T47D (cell line): ENCODE results near the gene CRACR2B.

Source experiments
- DNase-seq, 2 experiments: peaks; one replicate each; pipeline versions ENCODE4 v3.0.0 to v3.0.0-alpha.2; 2011 to 2012; ENCODE audit warnings: low read depth in 1 of 2, low spot score in 1 of 2
- JUND ChIP-seq: IDR thresholded peaks from 2 replicates; pipeline ENCODE4 v1.6.1; 2012; ENCODE audit warnings: low read depth
- in situ Hi-C: cut with HindIII; loops from 2 replicates; pipeline ENCODE4 v1.10.0; 2016; ENCODE audit warnings: low sequenced_read_pairs, low pct_unique_long_range_greater_than_20kb

The CRACR2B gene

GRCh38 chr11:828506-829175 is 922 bp downstream of the CRACR2B start:
- DNase-seq = no peak
- no peak for TF ChIP-seq JUND
- in situ Hi-C loops = no loop called here

- TF ChIP-seq JUND = no peak
- peak in 1 of 2 experiments; percentile 69 for DNase-seq
- in situ Hi-C loops = no loop called here
Observed at GRCh38 chr11:829176-829846, 1.6 kb downstream of the CRACR2B start.

GRCh38 chr11:829847-830294 is 2.2 kb downstream of the CRACR2B start:
- TF ChIP-seq JUND = no peak
- DNase-seq = no peak
- in situ Hi-C loops = no loop called here

GRCh38 chr11:830295-831117 is 2.8 kb downstream of the CRACR2B start:
- peak; percentile 68 to 87 for DNase-seq

GRCh38 chr11:831118-831864 is 3.6 kb downstream of the CRACR2B start:
- in situ Hi-C loops = no loop called here
- no peak for TF ChIP-seq JUND
- DNase-seq = no peak

More at GRCh38 chr11:830295-831117, 2.8 kb downstream of the CRACR2B start:
- in situ Hi-C loops = no loop called here
- no peak for TF ChIP-seq JUND

GRCh38 chr11:831961-832528 is 4.3 kb downstream of the CRACR2B start:
- no peak for DNase-seq
- no peak for TF ChIP-seq JUND
- in situ Hi-C loops = no loop called here

- peak; percentile 26 to 69 for DNase-seq
- TF ChIP-seq JUND = no peak
- in situ Hi-C loops = no loop called here
Observed at GRCh38 chr11:832529-833113, 4.9 kb downstream of the CRACR2B start, which contains the start of gene CD151. CD151 (plus strand) TSS chr11:832952; CDS start chr11:836070, 3,118 bp downstream.

GRCh38 chr11:833114-833791 is 5.5 kb downstream of the CRACR2B start:
- in situ Hi-C loops = no loop called here
- no peak for TF ChIP-seq JUND
- DNase-seq = no peak

GRCh38 chr11:833849-834311 is 6.2 kb downstream of the CRACR2B start:
- no peak for DNase-seq
- in situ Hi-C loops = no loop called here
- TF ChIP-seq JUND = no peak

GRCh38 chr11:834371-835316 is 6.9 kb downstream of the CRACR2B start:
- peak; percentile 18 to 59 for DNase-seq
- no peak for TF ChIP-seq JUND
- in situ Hi-C loops = no loop called here

- no peak for DNase-seq
- in situ Hi-C loops = no loop called here
- TF ChIP-seq JUND = no peak
Observed at GRCh38 chr11:836274-836673, 8.6 kb downstream of the CRACR2B start.
